ENCODE data around the gene STYK1. TPM values are rescaled to one million over a fixed set of nuclear protein-coding genes. Genes with fewer than 3 reads are reported as not detected.
"Not testable (repeated sequence)": the region's sequence is repeated elsewhere in the genome, so short reads cannot be mapped to it uniquely, and the experiment has no call there.

Gene STYK1
- total RNA-seq, 1 experiment from 2014 or later: 9.9 TPM

GRCh38 chr12:10689146-10689545, 15.3 kb upstream of the STYK1 start:
- no peak for DNase-seq (ENCODE audit: low spot score)

GRCh38 chr12:10688042-10688441, 14.2 kb upstream of the STYK1 start:
- DNase-seq (ENCODE audit: low spot score): no peak

- no peak for DNase-seq (ENCODE audit: low spot score)
Measured at GRCh38 chr12:10672231-10672868, 1.5 kb downstream of the STYK1 start.

- no peak for DNase-seq (ENCODE audit: low spot score)
Measured at GRCh38 chr12:10669533-10669932, 4.3 kb downstream of the STYK1 start.

GRCh38 chr12:10668526-10668925, 5.3 kb downstream of the STYK1 start:
- DNase-seq (ENCODE audit: low spot score): no peak

- DNase-seq (ENCODE audit: low spot score): no peak
Measured at GRCh38 chr12:10667581-10667980, 6.3 kb downstream of the STYK1 start.

- no peak for DNase-seq (ENCODE audit: low spot score)
Measured at GRCh38 chr12:10664499-10664898, 9.4 kb downstream of the STYK1 start.

GRCh38 chr12:10663869-10664268, 10.0 kb downstream of the STYK1 start:
- DNase-seq (ENCODE audit: low spot score): no peak

- no peak for DNase-seq (ENCODE audit: low spot score)
Measured at GRCh38 chr12:10661338-10661737, 12.5 kb downstream of the STYK1 start.

- no peak for DNase-seq (ENCODE audit: low spot score)
Measured at GRCh38 chr12:10654003-10654402, 19.8 kb downstream of the STYK1 start.

GRCh38 chr12:10652192-10652591, 21.7 kb downstream of the STYK1 start:
- no peak for DNase-seq (ENCODE audit: low spot score)

GRCh38 chr12:10646576-10646975, 27.3 kb downstream of the STYK1 start:
- not testable (repeated sequence) for DNase-seq (ENCODE audit: low spot score)

- no peak for DNase-seq (ENCODE audit: low spot score)
Measured at GRCh38 chr12:10645910-10646309, 27.9 kb downstream of the STYK1 start.

- peak; percentile 47 for DNase-seq (ENCODE audit: low spot score)
Measured at GRCh38 chr12:10641735-10642500, 31.9 kb downstream of the STYK1 start.

GRCh38 chr12:10638728-10639127, 35.1 kb downstream of the STYK1 start:
- DNase-seq (ENCODE audit: low spot score): no peak

GRCh38 chr12:10636611-10637010, 37.2 kb downstream of the STYK1 start:
- DNase-seq (ENCODE audit: low spot score): no peak

GRCh38 chr12:10636124-10636523, 37.7 kb downstream of the STYK1 start:
- no peak for DNase-seq (ENCODE audit: low spot score)

GRCh38 chr12:10635306-10635705, 38.5 kb downstream of the STYK1 start:
- no peak for DNase-seq (ENCODE audit: low spot score)

- peak; percentile 24 for DNase-seq (ENCODE audit: low spot score)
Measured at GRCh38 chr12:10634427-10634826, 39.4 kb downstream of the STYK1 start.

GRCh38 chr12:10633541-10633940, 40.3 kb downstream of the STYK1 start:
- DNase-seq (ENCODE audit: low spot score): no peak

GRCh38 chr12:10632226-10632625, 41.6 kb downstream of the STYK1 start:
- DNase-seq (ENCODE audit: low spot score): no peak

GRCh38 chr12:10624605-10625004, 49.2 kb downstream of the STYK1 start:
- DNase-seq (ENCODE audit: low spot score): no peak

GRCh38 chr12:10623131-10623530, 50.7 kb downstream of the STYK1 start:
- DNase-seq (ENCODE audit: low spot score): no peak
